ENCODE data around the gene SLC25A29.

Gene SLC25A29

DNA sequence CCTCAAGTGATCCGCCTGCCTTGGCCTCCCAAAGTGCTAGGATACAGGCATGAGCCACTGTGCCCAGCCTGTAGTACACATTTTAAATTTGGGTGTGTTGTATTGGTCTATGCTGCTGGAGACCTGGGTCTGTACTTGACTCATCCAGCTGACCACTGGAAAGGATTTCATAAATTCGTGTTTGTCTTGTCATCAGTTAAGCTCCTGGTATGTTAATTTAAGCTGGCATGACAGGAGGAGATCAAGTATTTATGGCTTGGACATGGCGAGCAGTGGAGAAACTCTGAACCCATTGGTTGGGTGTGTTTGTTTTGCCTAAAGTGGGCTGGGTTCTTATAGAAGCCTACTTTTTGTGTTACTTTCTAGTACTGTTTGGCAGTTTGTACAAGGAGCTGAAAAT, 43.1 kb downstream of the SLC25A29 start:
- TF ChIP-seq GATA3 (IDR thresholded peaks at IDR 0.05; ENCODE audit: low read depth, low read length) (no peak), GATA2 (IDR thresholded peaks at IDR 0.05; ENCODE audit: low read depth, low read length) (no peak)

- TF ChIP-seq GATA2 (IDR thresholded peaks at IDR 0.05; ENCODE audit: low read depth, low read length) (no peak), GATA3 (IDR thresholded peaks at IDR 0.05; ENCODE audit: low read depth, low read length) (no peak)
Observed at GRCh38 chr14:100262545-100262944, 43.7 kb downstream of the SLC25A29 start.

GRCh38 chr14:100261621-100262020, 44.6 kb downstream of the SLC25A29 start:
- no peak for TF ChIP-seq GATA3 (IDR thresholded peaks at IDR 0.05; ENCODE audit: low read depth, low read length)

DNA sequence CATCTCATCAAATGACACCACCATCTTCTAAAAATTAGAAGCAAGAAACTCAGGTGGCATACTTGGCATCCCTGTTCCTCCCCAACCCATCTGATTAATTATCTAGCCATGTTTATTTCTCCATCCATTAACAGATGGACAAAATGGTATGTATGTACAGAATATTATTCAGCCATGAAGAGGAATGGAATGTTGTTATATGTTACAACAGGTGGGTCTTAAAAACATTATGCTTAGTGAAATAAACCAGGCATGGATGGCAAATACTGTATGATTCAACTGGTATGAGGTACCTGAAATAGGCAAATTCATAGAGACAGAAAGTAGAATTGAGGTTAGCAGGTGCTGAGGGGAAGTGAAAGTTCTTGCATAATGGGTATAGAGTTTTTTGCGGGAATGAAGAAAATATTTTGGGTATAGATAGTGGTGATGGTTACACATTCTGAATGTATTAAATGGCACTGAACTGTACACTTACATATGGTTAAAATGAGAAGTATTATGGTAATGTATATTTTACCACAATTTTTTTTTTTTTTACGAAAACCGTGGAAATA, 49.8 kb downstream of the SLC25A29 start:
- TF ChIP-seq GATA2 (IDR thresholded peaks at IDR 0.05; ENCODE audit: low read depth, low read length) = no peak
- no peak for TF ChIP-seq GATA3 (IDR thresholded peaks at IDR 0.05; ENCODE audit: low read depth, low read length)

DNA sequence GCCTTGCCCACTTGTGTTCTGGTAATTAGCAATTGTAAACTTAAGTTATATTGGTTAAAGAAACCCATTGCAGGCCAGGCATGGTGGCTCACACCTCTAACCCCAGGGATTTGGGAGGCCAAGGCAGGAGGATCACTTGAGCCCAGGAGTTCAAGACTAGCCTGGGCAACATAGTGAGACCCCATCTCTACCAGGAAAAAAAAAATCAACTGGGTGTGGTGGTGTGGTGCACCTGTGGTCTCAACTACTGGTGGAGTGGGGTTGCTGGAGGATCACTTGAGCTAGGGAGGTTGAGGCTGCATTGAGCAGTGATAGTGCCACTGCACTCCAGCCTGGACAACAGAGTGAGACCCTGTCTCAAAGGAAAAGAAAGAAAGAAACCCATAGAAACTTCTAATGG, 53.6 kb downstream of the SLC25A29 start:
- TF ChIP-seq GATA2 (IDR thresholded peaks at IDR 0.05; ENCODE audit: low read depth, low read length) = no peak
- TF ChIP-seq GATA3 (IDR thresholded peaks at IDR 0.05; ENCODE audit: low read depth, low read length) = no peak

DNA sequence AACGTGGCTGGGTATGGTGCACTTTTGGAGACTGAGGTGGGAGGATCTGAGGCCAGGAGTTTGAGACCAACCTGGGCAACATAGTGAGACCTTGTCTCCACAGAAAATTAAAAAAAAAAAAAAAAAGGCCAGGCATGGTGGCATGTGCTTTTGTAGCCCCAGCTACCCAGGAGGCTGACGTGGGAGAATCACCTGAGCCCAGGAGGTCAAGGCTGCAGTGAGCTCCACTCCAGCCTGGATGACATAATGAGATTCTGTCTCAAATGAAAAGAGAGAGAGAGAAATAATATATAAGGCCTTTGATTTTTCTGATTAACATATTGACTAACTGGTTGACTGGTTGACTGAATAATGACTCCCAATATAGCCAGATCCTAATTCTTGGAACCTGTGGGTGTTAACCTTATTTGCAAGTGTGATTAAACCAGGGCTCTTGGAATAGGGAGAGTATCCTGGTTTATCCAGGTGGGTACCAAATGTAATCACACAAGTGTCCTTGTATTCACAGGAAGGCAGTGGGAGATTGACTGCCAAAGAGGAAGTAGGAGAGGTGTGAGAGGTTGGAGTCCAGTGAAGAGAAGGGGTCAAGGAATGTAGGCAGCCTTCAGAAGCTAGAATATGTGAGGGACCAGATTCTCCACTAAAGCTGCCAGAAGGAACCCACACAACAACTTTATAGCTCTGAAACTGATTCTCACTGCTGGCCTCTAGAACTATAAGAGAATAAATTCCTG, 55.3 kb downstream of the SLC25A29 start:
- no peak for TF ChIP-seq GATA2 (IDR thresholded peaks at IDR 0.05; ENCODE audit: low read depth, low read length)
- TF ChIP-seq GATA3 (IDR thresholded peaks at IDR 0.05; ENCODE audit: low read depth, low read length) = no peak

- TF ChIP-seq GATA2 (IDR thresholded peaks at IDR 0.05; ENCODE audit: low read depth, low read length) = no peak
- no peak for TF ChIP-seq GATA3 (IDR thresholded peaks at IDR 0.05; ENCODE audit: low read depth, low read length)
Observed at GRCh38 chr14:100246809-100247428, 59.3 kb downstream of the SLC25A29 start.

- TF ChIP-seq GATA3 (IDR thresholded peaks at IDR 0.05; ENCODE audit: low read depth, low read length) (no peak), GATA2 (IDR thresholded peaks at IDR 0.05; ENCODE audit: low read depth, low read length) (no peak)
Observed at GRCh38 chr14:100243020-100243419, 63.2 kb downstream of the SLC25A29 start.

- TF ChIP-seq GATA2 (IDR thresholded peaks at IDR 0.05; ENCODE audit: low read depth, low read length) = no peak
- TF ChIP-seq GATA3 (IDR thresholded peaks at IDR 0.05; ENCODE audit: low read depth, low read length) = no peak
Observed at GRCh38 chr14:100241279-100241678, 65.0 kb downstream of the SLC25A29 start.
